SK-N-MC (cell line): ENCODE measurements around the gene LRG1.

ENCODE experiments used
- EZH2 ChIP-seq: fragments of 200-600 bp; sonication (generic); IDR thresholded peaks from one replicate; pipeline ENCODE4 v1.6.1; 2017; ENCODE audit warnings: antibody characterized with exemption
- FOXP2 ChIP-seq: optimal IDR thresholded peaks from 2 replicates; pipeline ENCODE3; 2011; ENCODE audit warnings: mild to moderate bottlenecking, moderate library complexity; ENCODE audit not compliant: insufficient read depth; ENCODE audit errors: extremely low read length, control extremely low read depth
- POLR2AphosphoS5 ChIP-seq: IDR thresholded peaks from 2 replicates; pipeline ENCODE4 v1.6.1; 2012; ENCODE audit warnings: mild to moderate bottlenecking, low read depth, low read length, borderline replicate concordance

- no peak for TF ChIP-seq EZH2
- no peak for TF ChIP-seq POLR2AphosphoS5
- TF ChIP-seq FOXP2 = no peak
These were observed 44.3 kb upstream of the LRG1 start for GRCh38 chr19:4583961-4584669.
